KMS-11 (cell line): ENCODE data around the gene ASIC3.

Experiments
- H2AFZ ChIP-seq: fragments of 200-600 bp; sonication (generic); 2 replicates; pipeline ENCODE4 v1.6.1; 2016; ENCODE audit warnings: antibody characterized with exemption, mixed run types, low read depth
- H3K27ac ChIP-seq: fragments of 200-600 bp; sonication (generic); 2 replicates; pipeline ENCODE4 v1.6.1; 2016; ENCODE audit warnings: mild to moderate bottlenecking, mixed run types
- H3K27me3 ChIP-seq: fragments of 200-600 bp; sonication (generic); 2 replicates; pipeline ENCODE4 v1.6.1; 2017; ENCODE audit warnings: mild to moderate bottlenecking, low read depth, mixed run types, moderate library complexity; ENCODE audit not compliant: insufficient read depth
- H3K36me3 ChIP-seq: fragments of 200-600 bp; sonication (generic); 2 replicates; pipeline ENCODE4 v1.6.1; 2017; ENCODE audit warnings: mild to moderate bottlenecking, mixed run types; ENCODE audit not compliant: insufficient read depth
- H3K4me1 ChIP-seq: fragments of 200-600 bp; sonication (generic); 2 replicates; pipeline ENCODE4 v1.6.1; 2016; ENCODE audit warnings: mild to moderate bottlenecking, low read depth, mixed run types; ENCODE audit not compliant: poor library complexity, severe bottlenecking
- H3K4me2 ChIP-seq: fragments of 200-600 bp; sonication (generic); 2 replicates; pipeline ENCODE4 v1.7.0; 2016; ENCODE audit warnings: mild to moderate bottlenecking, mixed run types
- H3K4me3 ChIP-seq: fragments of 200-600 bp; sonication (generic); IDR thresholded peaks from 2 replicates; pipeline ENCODE4 v1.6.1; 2017; ENCODE audit warnings: low read depth, low read length, mixed read lengths; ENCODE audit not compliant: insufficient read depth
- H3K79me2 ChIP-seq: fragments of 200-600 bp; sonication (generic); 2 replicates; pipeline ENCODE4 v1.6.1; 2016; ENCODE audit warnings: low read depth, mixed run types; ENCODE audit not compliant: insufficient read depth
- H3K9ac ChIP-seq: fragments of 200-600 bp; sonication (generic); 2 replicates; pipeline ENCODE4 v1.6.1; 2016; ENCODE audit warnings: mild to moderate bottlenecking, mixed run types
- H4K20me1 ChIP-seq: fragments of 200-600 bp; sonication (generic); 2 replicates; pipeline ENCODE4 v1.6.1; 2016; ENCODE audit warnings: mild to moderate bottlenecking, mixed run types; ENCODE audit not compliant: insufficient read depth
- TF ChIP-seq, protein P1 (sequence below): fragments of 200-600 bp; sonication (generic); conservative IDR thresholded peaks from 2 replicates; pipeline ENCODE4 v1.6.1; 2017; ENCODE audit warnings: low read depth, mild to moderate bottlenecking, antibody characterized with exemption, low read length, moderate library complexity, mixed read lengths

Gene ASIC3

DNA sequence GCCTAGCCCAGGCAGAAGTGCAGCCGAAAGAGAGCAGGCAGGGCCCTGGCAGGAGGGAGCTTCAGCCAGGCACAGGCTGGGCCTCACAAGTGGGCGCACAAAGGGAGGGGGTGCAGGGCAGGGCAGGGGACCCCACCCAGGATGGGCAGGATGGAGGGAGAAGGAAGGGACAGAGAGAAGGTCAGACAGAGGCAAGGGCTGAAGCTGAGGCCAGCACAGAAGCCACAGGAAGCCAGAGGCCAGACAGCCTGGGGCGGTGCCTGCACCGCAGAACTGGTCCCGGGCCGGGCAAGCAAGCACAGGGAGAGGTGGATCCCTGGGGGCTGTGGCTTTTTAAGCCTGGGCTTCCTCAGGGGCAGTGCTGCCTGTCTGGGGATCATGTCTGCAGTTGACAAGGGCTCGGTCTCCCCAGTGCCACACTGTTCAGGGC lies 40.8 kb upstream of the ASIC3 start:
- no peak overlapping the region for H3K4me3 ChIP-seq
- no peaks in the 10 kb centered on the region for H3K36me3 ChIP-seq
- no peak overlapping the region for H3K4me2 ChIP-seq
- TF ChIP-seq, protein P1, sequence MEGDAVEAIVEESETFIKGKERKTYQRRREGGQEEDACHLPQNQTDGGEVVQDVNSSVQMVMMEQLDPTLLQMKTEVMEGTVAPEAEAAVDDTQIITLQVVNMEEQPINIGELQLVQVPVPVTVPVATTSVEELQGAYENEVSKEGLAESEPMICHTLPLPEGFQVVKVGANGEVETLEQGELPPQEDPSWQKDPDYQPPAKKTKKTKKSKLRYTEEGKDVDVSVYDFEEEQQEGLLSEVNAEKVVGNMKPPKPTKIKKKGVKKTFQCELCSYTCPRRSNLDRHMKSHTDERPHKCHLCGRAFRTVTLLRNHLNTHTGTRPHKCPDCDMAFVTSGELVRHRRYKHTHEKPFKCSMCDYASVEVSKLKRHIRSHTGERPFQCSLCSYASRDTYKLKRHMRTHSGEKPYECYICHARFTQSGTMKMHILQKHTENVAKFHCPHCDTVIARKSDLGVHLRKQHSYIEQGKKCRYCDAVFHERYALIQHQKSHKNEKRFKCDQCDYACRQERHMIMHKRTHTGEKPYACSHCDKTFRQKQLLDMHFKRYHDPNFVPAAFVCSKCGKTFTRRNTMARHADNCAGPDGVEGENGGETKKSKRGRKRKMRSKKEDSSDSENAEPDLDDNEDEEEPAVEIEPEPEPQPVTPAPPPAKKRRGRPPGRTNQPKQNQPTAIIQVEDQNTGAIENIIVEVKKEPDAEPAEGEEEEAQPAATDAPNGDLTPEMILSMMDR, result no peak
- no peak overlapping the region for H2AFZ ChIP-seq
- no peaks in the 10 kb centered on the region for H3K4me1 ChIP-seq
- H3K27ac ChIP-seq, result no peak overlapping the region
- no peak overlapping the region for H3K9ac ChIP-seq
- no peaks in the 10 kb centered on the region for H3K79me2 ChIP-seq
- no peaks in the 10 kb centered on the region; the same call in 1 of the 2 replicates for H3K27me3 ChIP-seq
- no peaks in the 10 kb centered on the region for H4K20me1 ChIP-seq

DNA sequence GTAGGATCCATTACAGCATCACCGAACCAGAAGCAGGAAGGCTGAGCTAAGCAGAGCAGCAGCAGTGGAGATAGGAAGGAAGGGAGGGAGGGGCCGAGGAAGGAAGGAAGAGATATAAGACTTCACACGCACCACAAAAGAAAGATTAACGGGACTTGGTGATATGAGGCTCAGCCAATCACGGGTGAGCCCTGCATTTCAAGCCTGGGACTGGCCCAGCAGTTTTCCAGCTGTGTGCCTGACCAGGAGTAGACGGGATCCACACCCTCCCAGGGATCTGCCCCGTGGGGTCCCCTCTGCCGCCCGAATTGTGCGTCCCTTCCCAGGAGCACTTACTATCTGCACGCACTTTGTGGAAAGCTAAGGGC lies 40.2 kb upstream of the ASIC3 start:
- Histone ChIP-seq H3K4me1 (peaks cover 2% of the 10 kb centered on the region), H3K9ac (no peak overlapping the region), H3K4me2 (no peak overlapping the region), H3K27me3 (no peaks in the 10 kb centered on the region; the same call in 1 of the 2 replicates), H3K79me2 (no peaks in the 10 kb centered on the region), H3K4me3 (no peak overlapping the region), H3K27ac (no peak overlapping the region), H4K20me1 (no peaks in the 10 kb centered on the region), H3K36me3 (no peaks in the 10 kb centered on the region), H2AFZ (no peak overlapping the region)
- TF ChIP-seq, protein P1, result no peak

DNA sequence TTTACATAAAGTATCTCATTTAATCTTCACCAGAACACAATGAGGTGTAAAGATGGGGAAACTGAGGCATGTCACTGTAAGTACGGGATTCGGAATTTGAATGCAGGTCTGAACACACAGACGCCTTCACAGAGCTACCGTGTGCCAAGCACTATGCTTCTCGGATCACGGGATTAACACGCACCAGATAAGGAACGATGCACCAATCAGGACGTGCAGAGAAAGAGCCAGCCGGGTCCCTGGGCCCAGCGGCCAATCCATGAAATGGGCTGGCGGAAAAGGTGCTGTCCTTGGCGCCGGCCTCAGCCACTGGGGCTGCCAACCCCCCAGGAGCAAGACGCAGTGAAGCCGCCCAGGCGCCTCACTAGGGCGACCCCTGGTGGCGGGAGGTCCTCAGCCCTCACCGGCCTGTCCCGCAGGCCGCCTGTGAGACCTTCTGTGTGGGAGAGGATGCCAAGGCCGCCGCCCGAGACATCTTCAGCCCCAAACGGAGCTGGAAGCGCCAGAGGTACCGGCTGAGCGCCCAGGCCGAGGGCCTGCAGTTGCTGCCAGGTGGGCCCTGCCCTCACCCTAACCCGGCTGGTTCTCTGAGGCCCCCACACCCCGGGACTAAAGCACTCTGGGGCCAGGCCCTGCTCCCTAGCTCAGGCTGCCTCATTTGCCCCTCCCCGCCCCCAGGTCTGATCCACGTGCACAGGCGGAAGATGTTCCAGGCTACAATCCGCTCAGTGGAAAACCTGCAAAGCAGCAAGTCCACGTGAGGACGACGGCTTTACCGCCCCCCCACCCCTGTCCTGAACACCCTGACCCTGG lies 39.6 kb upstream of the ASIC3 start:
- H3K27me3 ChIP-seq, result no peaks in the 10 kb centered on the region; the same call in 1 of the 2 replicates
- H3K4me2 ChIP-seq, result no peak overlapping the region
- peaks cover 6% of the 10 kb centered on the region for H3K4me1 ChIP-seq
- no peak overlapping the region for H2AFZ ChIP-seq
- TF ChIP-seq, protein P1, result peak; percentile 62
- H3K36me3 ChIP-seq, result no peaks in the 10 kb centered on the region
- no peak overlapping the region for H3K27ac ChIP-seq
- H3K4me3 ChIP-seq, result no peak overlapping the region
- no peaks in the 10 kb centered on the region for H4K20me1 ChIP-seq
- no peak overlapping the region for H3K9ac ChIP-seq
- no peaks in the 10 kb centered on the region for H3K79me2 ChIP-seq

DNA sequence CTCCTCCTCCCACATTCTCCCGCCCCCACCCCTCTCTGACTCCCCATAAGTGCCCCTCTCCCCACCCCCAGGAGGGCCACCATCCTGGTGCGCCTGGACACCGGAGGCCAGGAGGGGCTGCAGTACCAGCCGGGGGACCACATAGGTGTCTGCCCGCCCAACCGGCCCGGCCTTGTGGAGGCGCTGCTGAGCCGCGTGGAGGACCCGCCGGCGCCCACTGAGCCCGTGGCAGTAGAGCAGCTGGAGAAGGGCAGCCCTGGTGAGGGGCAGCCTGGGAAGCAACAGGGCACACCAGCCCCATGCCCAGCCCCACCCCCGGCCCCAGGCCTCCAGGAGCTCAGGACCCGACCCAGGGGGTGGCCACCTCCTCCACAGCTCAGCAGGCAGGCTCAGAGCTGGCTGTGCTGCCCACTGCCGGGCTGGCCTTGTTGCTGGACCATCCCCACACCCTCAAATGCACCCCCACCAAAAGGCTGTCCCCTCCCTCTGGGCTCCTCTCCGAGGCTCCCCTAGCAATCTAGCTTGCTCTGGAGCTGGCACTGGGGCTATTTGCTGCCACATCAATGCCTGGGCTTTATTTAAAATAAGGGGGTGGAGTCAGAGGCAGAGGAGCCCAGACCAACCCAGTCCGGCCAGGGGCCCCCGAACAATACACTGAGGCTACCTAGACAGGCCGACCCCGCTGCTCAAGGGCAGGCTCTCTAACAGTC lies 38.8 kb upstream of the ASIC3 start:
- Histone ChIP-seq H3K79me2 (no peaks in the 10 kb centered on the region), H3K27ac (no peak overlapping the region), H3K4me1 (peaks cover 12% of the 10 kb centered on the region), H2AFZ (no peak overlapping the region), H3K9ac (no peak overlapping the region), H3K4me2 (no peak overlapping the region), H4K20me1 (no peaks in the 10 kb centered on the region), H3K4me3 (no peak overlapping the region), H3K36me3 (no peaks in the 10 kb centered on the region), H3K27me3 (no peaks in the 10 kb centered on the region; the same call in 1 of the 2 replicates)
- TF ChIP-seq, protein P1, result no peak
